ENCODE results near the gene PADI2.

- TF ChIP-seq CTCF (IDR thresholded peaks at IDR 0.05), result no peak
- no peak for TF ChIP-seq EP300 (IDR thresholded peaks at IDR 0.05)
Observed at GRCh38 chr1:17020502-17020901, 98.7 kb downstream of the PADI2 start.

All from tibial nerve (tissue), 4 donors.